ENCODE measurements around the gene XIST.
"Not testable (repeated sequence)": the region's sequence is repeated elsewhere in the genome, so short reads cannot be mapped to it uniquely, and the experiment has no call there.

The XIST gene

GRCh38 chrX:73792511-73792910 is 60.0 kb downstream of the XIST start:
- DNase-seq: not testable (repeated sequence)

GRCh38 chrX:73785493-73785892 is 67.0 kb downstream of the XIST start:
- no peak for DNase-seq
